Suprapubic skin (tissue), 4 donors: ENCODE data around the gene PTPRD. TPM values are rescaled to one million over a fixed set of nuclear protein-coding genes. Genes with fewer than 3 reads are reported as not detected.
A peak's percentile ranks its signal among the peaks of the same experiment; 100 is the strongest.

ENCODE experiments used
- DNase-seq, 2 donors: peaks; one replicate each; pipeline ENCODE4 v3.0.0-alpha.2; 2019; ENCODE audit warnings: low spot score in 2 of 2
- H3K27ac ChIP-seq: fragments of 200-600 bp; sonication (generic); one replicate; pipeline ENCODE4 v1.5.1; 2019
- H3K27me3 ChIP-seq: fragments of 200-600 bp; sonication (generic); one replicate; pipeline ENCODE4 v1.5.1; 2019
- H3K36me3 ChIP-seq: fragments of 200-600 bp; sonication (generic); one replicate; pipeline ENCODE4 v1.5.1; 2019
- H3K4me1 ChIP-seq: fragments of 200-600 bp; sonication (generic); one replicate; pipeline ENCODE4 v1.5.1; 2019
- H3K4me3 ChIP-seq: fragments of 200-600 bp; sonication (generic); one replicate; pipeline ENCODE4 v1.5.1; 2019; ENCODE audit warnings: mild to moderate bottlenecking
- H3K9me3 ChIP-seq: fragments of 200-600 bp; sonication (generic); one replicate; pipeline ENCODE4 v1.5.1; 2019
- EP300 ChIP-seq: sonication (generic); formaldehyde crosslinking; IDR thresholded peaks from one replicate; pipeline ENCODE4 v1.6.1; 2017; ENCODE audit warnings: antibody characterized with exemption
- POLR2A ChIP-seq, 2 donors: fragments of 450-650 bp; IDR thresholded peaks; one replicate each; pipeline ENCODE4 v1.6.1; 2017; ENCODE audit warnings: antibody characterized with exemption in 2 of 2, mild to moderate bottlenecking in 2 of 2, moderate library complexity in 2 of 2
- POLR2AphosphoS5 ChIP-seq, 3 donors: sonication (generic); formaldehyde crosslinking; IDR thresholded peaks; one replicate each; pipeline ENCODE4 v1.6.1; 2017; ENCODE audit warnings: antibody characterized with exemption in 3 of 3
- WGBS: methylation state at CpG from one replicate; pipeline ENCODE4 v1.1.5; 2018; 5-methylcytosine and 5-hydroxymethylcytosine counted together
- total RNA-seq, 4 donors: library from RNA; depleted of rRNA; stranded (reverse); fragments of >200 nt; gene quantifications; one replicate each; pipeline ENCODE4 v1.1.0, GENCODE V29; 2016
- TF ChIP-seq, protein P1 (sequence below), 2 donors: fragments of 200-600 bp in 1 of 2; fragments of 450-650 bp in 1 of 2; sonication (generic) in 1 of 2; IDR thresholded peaks; one replicate each; pipeline ENCODE4 v1.5.1; 2016 to 2019; ENCODE audit warnings: antibody characterized with exemption in 2 of 2, mild to moderate bottlenecking in 1 of 2, moderate library complexity in 1 of 2

Gene PTPRD
- total RNA-seq, 4 donors from 2014 or later: 0.49 to 3.3 (median 2.5) TPM

DNA sequence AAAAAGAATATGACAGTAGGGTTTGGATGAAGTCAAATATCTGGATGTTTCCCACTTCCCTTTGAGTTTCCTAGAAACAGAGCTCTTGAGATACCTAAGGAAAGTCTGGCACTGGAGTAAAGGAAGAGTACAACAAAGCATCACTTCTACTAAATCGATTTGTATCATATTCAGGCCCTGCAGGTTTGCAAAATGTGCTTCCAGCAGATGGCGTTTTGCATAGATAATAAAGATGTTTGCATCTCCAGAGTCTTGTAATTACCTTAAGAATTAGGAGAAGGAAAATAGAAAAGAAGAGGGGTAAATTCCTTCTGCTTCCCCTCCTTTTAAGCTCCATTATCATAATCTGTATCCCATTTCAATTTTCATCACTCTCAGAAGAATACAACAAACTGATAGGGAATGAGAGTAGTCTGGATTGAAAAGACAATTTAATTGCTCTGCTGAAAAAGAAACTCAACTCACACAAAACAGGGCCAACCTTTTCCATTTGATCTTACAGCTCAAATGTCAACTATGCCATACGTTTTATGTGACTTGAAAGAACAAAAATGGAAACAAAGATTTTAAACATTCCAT is 380.4 kb downstream of the PTPRD start:
- 23% methylated on average over 3 of the region's 3 CpGs for WGBS
- H3K4me3 ChIP-seq: no peak overlapping the region
- no peaks in the 10 kb centered on the region for H3K4me1 ChIP-seq
- H3K27me3 ChIP-seq: no peaks in the 10 kb centered on the region
- no peaks in the 10 kb centered on the region for H3K36me3 ChIP-seq
- no peaks in the 10 kb centered on the region for H3K9me3 ChIP-seq
- DNase-seq: no peak
- TF ChIP-seq, protein P1, sequence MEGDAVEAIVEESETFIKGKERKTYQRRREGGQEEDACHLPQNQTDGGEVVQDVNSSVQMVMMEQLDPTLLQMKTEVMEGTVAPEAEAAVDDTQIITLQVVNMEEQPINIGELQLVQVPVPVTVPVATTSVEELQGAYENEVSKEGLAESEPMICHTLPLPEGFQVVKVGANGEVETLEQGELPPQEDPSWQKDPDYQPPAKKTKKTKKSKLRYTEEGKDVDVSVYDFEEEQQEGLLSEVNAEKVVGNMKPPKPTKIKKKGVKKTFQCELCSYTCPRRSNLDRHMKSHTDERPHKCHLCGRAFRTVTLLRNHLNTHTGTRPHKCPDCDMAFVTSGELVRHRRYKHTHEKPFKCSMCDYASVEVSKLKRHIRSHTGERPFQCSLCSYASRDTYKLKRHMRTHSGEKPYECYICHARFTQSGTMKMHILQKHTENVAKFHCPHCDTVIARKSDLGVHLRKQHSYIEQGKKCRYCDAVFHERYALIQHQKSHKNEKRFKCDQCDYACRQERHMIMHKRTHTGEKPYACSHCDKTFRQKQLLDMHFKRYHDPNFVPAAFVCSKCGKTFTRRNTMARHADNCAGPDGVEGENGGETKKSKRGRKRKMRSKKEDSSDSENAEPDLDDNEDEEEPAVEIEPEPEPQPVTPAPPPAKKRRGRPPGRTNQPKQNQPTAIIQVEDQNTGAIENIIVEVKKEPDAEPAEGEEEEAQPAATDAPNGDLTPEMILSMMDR (IDR thresholded peaks at IDR 0.05): no peak
- TF ChIP-seq POLR2A (IDR thresholded peaks at IDR 0.05) (no peak), EP300 (no peak), POLR2AphosphoS5 (IDR thresholded peaks at IDR 0.05) (no peak)
- H3K27ac ChIP-seq: no peak overlapping the region

DNA sequence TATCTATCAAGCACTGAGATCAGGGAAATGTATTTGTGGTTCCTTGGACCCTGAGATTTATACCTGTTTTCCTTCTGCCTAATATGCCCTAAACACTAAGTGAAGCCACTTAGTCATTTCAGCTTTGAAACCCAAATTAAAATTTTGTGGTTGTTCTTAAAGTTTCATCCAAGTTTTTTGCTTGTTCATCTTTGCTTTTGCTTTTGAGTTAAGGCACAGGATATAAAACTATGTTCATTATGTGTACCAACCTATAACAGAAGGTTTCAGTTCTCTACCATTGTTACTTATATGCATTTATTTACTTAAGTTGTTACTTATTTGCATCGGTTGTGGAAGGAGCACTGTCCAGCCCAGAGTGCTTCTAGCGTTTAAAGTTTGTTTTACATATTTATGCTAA is 382.3 kb downstream of the PTPRD start:
- Histone ChIP-seq H3K4me3 (no peak overlapping the region), H3K9me3 (no peaks in the 10 kb centered on the region), H3K36me3 (no peaks in the 10 kb centered on the region), H3K27ac (no peak overlapping the region), H3K4me1 (no peaks in the 10 kb centered on the region), H3K27me3 (no peaks in the 10 kb centered on the region)
- TF ChIP-seq POLR2AphosphoS5 (IDR thresholded peaks at IDR 0.05) (no peak), POLR2A (IDR thresholded peaks at IDR 0.05) (no peak), EP300 (no peak)
- TF ChIP-seq, protein P1 (IDR thresholded peaks at IDR 0.05): no peak
- 86% methylated on average over 2 of the region's 2 CpGs for WGBS
- no peak for DNase-seq

DNA sequence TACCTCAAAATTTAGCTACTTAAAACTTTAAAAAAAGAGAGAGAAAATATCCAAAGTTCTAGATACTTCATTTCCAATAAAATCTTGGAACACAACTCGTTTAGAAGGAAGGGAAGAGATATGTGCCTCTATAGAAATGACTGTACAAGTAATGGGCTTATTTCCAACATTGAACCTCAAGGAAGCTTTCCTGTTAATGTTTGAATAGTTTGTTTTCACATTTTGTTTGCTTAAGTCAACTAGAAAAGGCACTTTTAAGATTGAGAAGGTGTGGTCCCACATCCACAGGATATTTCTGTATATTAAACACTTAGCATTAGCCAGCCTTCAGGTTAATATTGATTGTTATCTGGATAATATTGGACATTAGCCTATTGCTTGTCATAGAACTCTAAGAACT is 384.7 kb downstream of the PTPRD start:
- WGBS: 17% methylated on average over 1 of the region's 1 CpG

DNA sequence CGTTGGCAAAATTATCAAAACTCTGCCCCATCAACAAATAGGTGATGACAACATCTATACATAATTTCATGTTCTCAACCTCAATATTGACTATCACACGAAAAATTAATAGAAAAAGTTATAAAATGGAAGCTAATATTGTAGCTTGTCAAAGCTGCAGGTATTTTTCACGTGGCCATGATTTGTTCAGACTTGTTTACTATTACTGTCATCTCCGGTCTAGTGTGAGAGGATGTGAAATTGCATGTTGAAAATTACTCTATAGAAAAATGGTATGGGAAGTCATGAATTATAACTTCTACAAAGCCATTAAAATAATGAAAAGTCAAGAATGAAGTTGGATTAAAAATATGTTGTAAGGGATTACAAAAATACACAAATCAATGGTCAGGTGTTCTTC is 385.8 kb downstream of the PTPRD start:
- Histone ChIP-seq H3K27ac (no peak overlapping the region), H3K4me3 (no peak overlapping the region), H3K27me3 (no peaks in the 10 kb centered on the region), H3K9me3 (no peaks in the 10 kb centered on the region), H3K36me3 (no peaks in the 10 kb centered on the region), H3K4me1 (no peaks in the 10 kb centered on the region)
- TF ChIP-seq, protein P1 (IDR thresholded peaks at IDR 0.05): no peak
- TF ChIP-seq EP300 (no peak), POLR2AphosphoS5 (IDR thresholded peaks at IDR 0.05) (no peak), POLR2A (IDR thresholded peaks at IDR 0.05) (no peak)
- no peak for DNase-seq
- 55% methylated on average over 4 of the region's 4 CpGs for WGBS

More for the DNA sequence above, 384.7 kb downstream of the PTPRD start:
- H3K9me3 ChIP-seq: no peaks in the 10 kb centered on the region
- no peaks in the 10 kb centered on the region for H3K36me3 ChIP-seq
- TF ChIP-seq POLR2A (IDR thresholded peaks at IDR 0.05): no peak
- TF ChIP-seq POLR2AphosphoS5 (IDR thresholded peaks at IDR 0.05): no peak
- TF ChIP-seq EP300: no peak
- TF ChIP-seq, protein P1 (IDR thresholded peaks at IDR 0.05): no peak
- H3K4me1 ChIP-seq: no peaks in the 10 kb centered on the region
- no peak overlapping the region for H3K4me3 ChIP-seq
- no peak for DNase-seq
- no peak overlapping the region for H3K27ac ChIP-seq
- H3K27me3 ChIP-seq: no peaks in the 10 kb centered on the region

DNA sequence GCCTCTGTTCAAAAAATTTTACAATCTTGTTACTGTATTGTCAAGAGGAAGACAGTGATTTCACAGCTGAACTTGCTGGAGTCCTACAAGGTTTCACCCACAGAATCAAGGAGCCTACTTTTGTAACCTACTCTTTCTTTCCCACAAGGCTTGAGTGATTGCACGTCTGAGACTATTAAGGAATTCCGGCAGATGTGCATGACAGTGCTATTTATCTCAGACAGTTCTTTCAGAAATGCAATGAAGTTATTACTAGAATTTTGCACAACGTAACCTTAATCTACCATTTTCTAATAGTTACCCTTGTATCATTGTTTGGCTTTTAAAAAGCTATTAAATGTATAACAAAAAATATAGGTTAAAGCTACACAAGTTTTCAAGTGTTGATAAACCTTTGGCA is 400.1 kb downstream of the PTPRD start:
- TF ChIP-seq EP300: no peak
- TF ChIP-seq POLR2AphosphoS5 (IDR thresholded peaks at IDR 0.05): no peak
- H3K36me3 ChIP-seq: no peaks in the 10 kb centered on the region
- H3K27ac ChIP-seq: no peak overlapping the region
- 72% methylated on average over 3 of the region's 3 CpGs for WGBS
- H3K4me1 ChIP-seq: no peaks in the 10 kb centered on the region
- DNase-seq: no peak
- no peak overlapping the region for H3K4me3 ChIP-seq
- H3K9me3 ChIP-seq: no peaks in the 10 kb centered on the region
- no peaks in the 10 kb centered on the region for H3K27me3 ChIP-seq

DNA sequence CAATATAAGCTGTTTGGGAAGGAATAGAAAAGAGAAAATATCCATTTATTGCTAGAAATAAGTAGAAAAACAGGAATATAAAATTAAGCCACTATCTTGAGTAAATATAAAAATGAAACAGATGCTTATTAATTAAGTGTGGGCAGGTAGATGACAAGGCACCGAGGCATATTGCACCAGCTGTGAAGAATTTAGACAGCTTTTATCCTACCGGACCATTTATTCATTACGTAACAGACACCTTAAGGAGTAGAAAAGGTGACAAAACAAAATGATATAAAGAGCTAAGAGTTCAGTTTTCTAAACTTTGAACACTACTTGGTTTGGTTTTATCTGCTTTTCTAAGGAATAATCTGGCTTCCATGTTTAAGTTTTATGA is 404.1 kb downstream of the PTPRD start:
- no peaks in the 10 kb centered on the region for H3K27me3 ChIP-seq
- no peak for DNase-seq
- no peaks in the 10 kb centered on the region for H3K9me3 ChIP-seq
- no peak for TF ChIP-seq EP300
- TF ChIP-seq POLR2A (IDR thresholded peaks at IDR 0.05): no peak
- TF ChIP-seq, protein P1 (IDR thresholded peaks at IDR 0.05): no peak
- no peak for TF ChIP-seq POLR2AphosphoS5 (IDR thresholded peaks at IDR 0.05)
- no peaks in the 10 kb centered on the region for H3K36me3 ChIP-seq
- 42% methylated on average over 3 of the region's 3 CpGs for WGBS
- H3K4me3 ChIP-seq: peak overlapping the region; percentile 15
- no peaks in the 10 kb centered on the region for H3K4me1 ChIP-seq
- H3K27ac ChIP-seq: no peak overlapping the region
